ENCODE data around the gene ISOC2. TPM values are rescaled to one million over a fixed set of nuclear protein-coding genes. Genes with fewer than 3 reads are reported as not detected.

ISOC2 gene
- total and polyA plus RNA-seq, 4 experiments from 2014 or later: 9.9 to 29.4 (median 19.2) TPM

GRCh38 chr19:55476100-55476775 lies 14.8 kb upstream of the ISOC2 start, which contains the start of gene ZNF628:
ZNF628 (plus strand) TSS chr19:55476617; CDS start chr19:55479911, 3,294 bp downstream.
- H3K9me3 ChIP-seq (ENCODE audit: control insufficient read depth in 1 of 2, low read length in 2 of 2): no peaks in the 10 kb centered on the region
- peaks cover 22% of the 10 kb centered on the region for H3K4me1 ChIP-seq (ENCODE audit: insufficient read depth, low read length)
- peak within 1 kb of the TSS; percentile 88 to 93 (median 90) for H3K4me3 Mint-ChIP-seq
- peaks cover 14 to 15% of the 10 kb centered on the region in 2 donors for H3K36me3 Mint-ChIP-seq
- peak within 1 kb of the TSS; percentile 65 to 84 for H3K4me3 ChIP-seq (ENCODE audit: low read length in 2 of 2)
- CTCF ChIA-PET (ENCODE audit: partially characterized antibody): interaction anchor here (0.7 to 6.1 kb wide), 13 partner anchors 8 to 335 kb away, joined by 3 to 42 read pairs (median 4); partner anchors contain the start of genes ISOC2, KMT5C, ZNF784 and ZNF865
- peak; percentile 97 to 98 (median 97) for DNase-seq
- H3K9me3 Mint-ChIP-seq: no peaks in the 10 kb centered on the region
- intact Hi-C loops (cut with micrococcal nuclease): loop anchor here (1.0 kb wide), 7 partner anchors 9 to 359 kb away; partner anchors contain the start of genes FIZ1, HSPBP1, ISOC2 and NAT14
- peak within 1 kb of the TSS; percentile 71 for H3K27ac ChIP-seq (ENCODE audit: low read depth, low read length)
- peak within 1 kb of the TSS; percentile 90 to 97 (median 94) for H3K27ac Mint-ChIP-seq
- no peaks in the 10 kb centered on the region for H3K27me3 Mint-ChIP-seq
- H3K36me3 ChIP-seq (ENCODE audit: insufficient read depth, low read length): no peaks in the 10 kb centered on the region
- peaks cover 19 to 42% (median 29%) of the 10 kb centered on the region in 4 donors for H3K4me1 Mint-ChIP-seq
- H3K27me3 ChIP-seq (ENCODE audit: insufficient read depth, low read length): no peaks in the 10 kb centered on the region
- POLR2A ChIA-PET (ENCODE audit: partially characterized antibody): interaction anchor here (0.6 to 3.0 kb wide), 30 partner anchors 9 to 1013 kb away, joined by 3 to 36 read pairs (median 8); partner anchors contain the start of genes CCDC106, FIZ1, ISOC2 and KMT5C

GRCh38 chr19:55474269-55475265 lies 13.1 kb upstream of the ISOC2 start:
- CTCF ChIA-PET (ENCODE audit: partially characterized antibody): interaction anchor here (0.7 to 6.1 kb wide), 4 partner anchors 8 to 132 kb away, joined by 3 to 42 read pairs (median 4); no protein-coding TSS in a partner anchor
- Histone ChIP-seq H3K27ac (ENCODE audit: low read depth, low read length) (no peak overlapping the region), H3K9me3 (ENCODE audit: control insufficient read depth in 1 of 2, low read length in 2 of 2) (no peaks in the 10 kb centered on the region), H3K27me3 (ENCODE audit: insufficient read depth, low read length) (no peaks in the 10 kb centered on the region), H3K4me3 (ENCODE audit: low read length in 2 of 2) (no peak overlapping the region), H3K4me1 (ENCODE audit: insufficient read depth, low read length) (peaks cover 22% of the 10 kb centered on the region), H3K36me3 (ENCODE audit: insufficient read depth, low read length) (no peaks in the 10 kb centered on the region)
- Mint-ChIP-seq H3K36me3 (peaks cover 9 to 11% of the 10 kb centered on the region in 2 donors), H3K4me1 (peaks cover 14 to 38% (median 25%) of the 10 kb centered on the region in 4 donors), H3K4me3 (peak overlapping the region in 6 of 8 donors; percentile 5 to 88 (median 37)), H3K27me3 (no peaks in the 10 kb centered on the region), H3K27ac (peak overlapping the region in 3 of 7 donors; percentile 12 to 94 (median 73)), H3K9me3 (no peaks in the 10 kb centered on the region)
- intact Hi-C loops (cut with micrococcal nuclease): no loop called here
- POLR2A ChIA-PET (ENCODE audit: partially characterized antibody): interaction anchor here (1.0 to 3.0 kb wide), 3 partner anchors 30 to 136 kb away, joined by 3 to 17 read pairs (median 4); partner anchors contain the start of gene UBE2S
- peak in 1 of 5 donors; percentile 7 for DNase-seq

- H3K27ac ChIP-seq (ENCODE audit: low read depth, low read length): no peak overlapping the region
- no peaks in the 10 kb centered on the region for H3K36me3 ChIP-seq (ENCODE audit: insufficient read depth, low read length)
- H3K36me3 Mint-ChIP-seq: peaks cover 0 to 4% of the 10 kb centered on the region in 2 donors
- peaks cover 22% of the 10 kb centered on the region for H3K4me1 ChIP-seq (ENCODE audit: insufficient read depth, low read length)
- H3K27ac Mint-ChIP-seq: no peak overlapping the region
- ChIA-PET CTCF (ENCODE audit: partially characterized antibody) (interaction anchor here (1.1 to 1.2 kb wide), 2 partner anchors 7 to 31 kb away, joined by 3 to 5 read pairs; no protein-coding TSS in a partner anchor), POLR2A (ENCODE audit: partially characterized antibody) (interaction anchor here (1.4 kb wide), 1 partner anchor 66 kb away, joined by 4 read pairs; the partner anchor contains the start of gene UBE2S)
- no peak overlapping the region for H3K4me3 ChIP-seq (ENCODE audit: low read length in 2 of 2)
- DNase-seq: peak in 1 of 5 donors; percentile 22
- intact Hi-C loops (cut with micrococcal nuclease): no loop called here
- no peaks in the 10 kb centered on the region for H3K27me3 ChIP-seq (ENCODE audit: insufficient read depth, low read length)
- H3K27me3 Mint-ChIP-seq: no peaks in the 10 kb centered on the region
- no peaks in the 10 kb centered on the region for H3K9me3 Mint-ChIP-seq
- H3K4me3 Mint-ChIP-seq: no peak overlapping the region
- peaks cover 6 to 28% (median 17%) of the 10 kb centered on the region in 4 donors for H3K4me1 Mint-ChIP-seq
- H3K9me3 ChIP-seq (ENCODE audit: control insufficient read depth in 1 of 2, low read length in 2 of 2): no peaks in the 10 kb centered on the region
Observed at GRCh38 chr19:55473225-55474012, 12.0 kb upstream of the ISOC2 start.

GRCh38 chr19:55472463-55472862 lies 11.0 kb upstream of the ISOC2 start:
- H3K27me3 ChIP-seq (ENCODE audit: insufficient read depth, low read length): no peaks in the 10 kb centered on the region
- no peaks in the 10 kb centered on the region for H3K36me3 ChIP-seq (ENCODE audit: insufficient read depth, low read length)
- H3K36me3 Mint-ChIP-seq: peaks cover 0 to 4% of the 10 kb centered on the region in 2 donors
- ChIA-PET POLR2A (ENCODE audit: partially characterized antibody) (no interaction called here), CTCF (ENCODE audit: partially characterized antibody) (no interaction called here)
- H3K4me3 ChIP-seq (ENCODE audit: low read length in 2 of 2): no peak overlapping the region
- H3K27ac Mint-ChIP-seq: no peak overlapping the region
- peaks cover 2 to 25% (median 11%) of the 10 kb centered on the region in 4 donors for H3K4me1 Mint-ChIP-seq
- H3K4me3 Mint-ChIP-seq: no peak overlapping the region
- H3K4me1 ChIP-seq (ENCODE audit: insufficient read depth, low read length): peaks cover 13% of the 10 kb centered on the region
- H3K9me3 Mint-ChIP-seq: no peaks in the 10 kb centered on the region
- H3K27ac ChIP-seq (ENCODE audit: low read depth, low read length): no peak overlapping the region
- H3K9me3 ChIP-seq (ENCODE audit: control insufficient read depth in 1 of 2, low read length in 2 of 2): no peaks in the 10 kb centered on the region
- no peaks in the 10 kb centered on the region for H3K27me3 Mint-ChIP-seq
- no peak for DNase-seq
- intact Hi-C loops (cut with micrococcal nuclease): no loop called here

- Histone ChIP-seq H3K4me1 (ENCODE audit: insufficient read depth, low read length) (peaks cover 7% of the 10 kb centered on the region), H3K9me3 (ENCODE audit: control insufficient read depth in 1 of 2, low read length in 2 of 2) (no peaks in the 10 kb centered on the region), H3K4me3 (ENCODE audit: low read length in 2 of 2) (no peak overlapping the region), H3K27me3 (ENCODE audit: insufficient read depth, low read length) (no peaks in the 10 kb centered on the region), H3K27ac (ENCODE audit: low read depth, low read length) (no peak overlapping the region), H3K36me3 (ENCODE audit: insufficient read depth, low read length) (no peaks in the 10 kb centered on the region)
- intact Hi-C loops (cut with micrococcal nuclease): no loop called here
- CTCF ChIA-PET (ENCODE audit: partially characterized antibody): interaction anchor here (0.9 to 2.2 kb wide), 3 partner anchors 33 to 217 kb away, joined by 3 to 12 read pairs (median 4); no protein-coding TSS in a partner anchor
- Mint-ChIP-seq H3K4me1 (peaks cover 2 to 20% (median 5%) of the 10 kb centered on the region in 4 donors), H3K9me3 (no peaks in the 10 kb centered on the region), H3K27ac (peak overlapping the region in 1 of 7 donors; percentile 62), H3K4me3 (peak overlapping the region in 1 of 8 donors; percentile 49), H3K36me3 (no peaks in the 10 kb centered on the region), H3K27me3 (no peaks in the 10 kb centered on the region)
- DNase-seq: no peak
- POLR2A ChIA-PET (ENCODE audit: partially characterized antibody): interaction anchor here (0.7 kb wide), 1 partner anchor 128 kb away, joined by 3 read pairs; the partner anchor contains the start of gene FIZ1
Observed at GRCh38 chr19:55471266-55471665, 9.8 kb upstream of the ISOC2 start.

- ChIA-PET CTCF (ENCODE audit: partially characterized antibody) (interaction anchor here (0.9 to 4.3 kb wide), 27 partner anchors 9 to 390 kb away, joined by 3 to 69 read pairs (median 5); partner anchors contain the start of genes FIZ1, NAT14, ZNF628 and ZNF784), POLR2A (ENCODE audit: partially characterized antibody) (interaction anchor here (0.8 to 2.1 kb wide), 5 partner anchors 9 to 165 kb away, joined by 3 to 13 read pairs (median 4); partner anchors contain the start of genes FIZ1 and ZNF628)
- Histone ChIP-seq H3K9me3 (ENCODE audit: control insufficient read depth in 1 of 2, low read length in 2 of 2) (no peaks in the 10 kb centered on the region), H3K27me3 (ENCODE audit: insufficient read depth, low read length) (no peaks in the 10 kb centered on the region), H3K4me1 (ENCODE audit: insufficient read depth, low read length) (no peaks in the 10 kb centered on the region), H3K36me3 (ENCODE audit: insufficient read depth, low read length) (no peaks in the 10 kb centered on the region), H3K4me3 (ENCODE audit: low read length in 2 of 2) (no peak overlapping the region), H3K27ac (ENCODE audit: low read depth, low read length) (no peak overlapping the region)
- no peak for DNase-seq
- no peaks in the 10 kb centered on the region for H3K27me3 Mint-ChIP-seq
- H3K4me1 Mint-ChIP-seq: peaks cover under 1 to 5% (median 2%) of the 10 kb centered on the region in 4 donors
- H3K9me3 Mint-ChIP-seq: no peaks in the 10 kb centered on the region
- intact Hi-C loops (cut with micrococcal nuclease): loop anchor here (1.0 to 2.0 kb wide), 2 partner anchors 35 to 163 kb away; no protein-coding TSS in a partner anchor
- peak overlapping the region in 1 of 8 donors; percentile 36 for H3K4me3 Mint-ChIP-seq
- H3K27ac Mint-ChIP-seq: peak overlapping the region in 2 of 7 donors; percentile 15 to 30
- no peaks in the 10 kb centered on the region for H3K36me3 Mint-ChIP-seq
Observed at GRCh38 chr19:55468054-55468393, 6.6 kb upstream of the ISOC2 start.
